Urinary bladder (tissue), 4 donors: ENCODE measurements around the gene APC. TPM values are rescaled to one million over a fixed set of nuclear protein-coding genes. Genes with fewer than 3 reads are reported as not detected.

Experiments
- DNase-seq: peaks from one replicate; pipeline ENCODE4 v3.0.0-alpha.2; 2015; ENCODE audit errors: extremely low spot score
- H3K27ac ChIP-seq: one replicate; pipeline ENCODE4 v1.5.1; 2013; ENCODE audit warnings: low read depth, mild to moderate bottlenecking, moderate library complexity
- H3K36me3 ChIP-seq: one replicate; pipeline ENCODE4 v1.6.1; 2013; ENCODE audit warnings: mild to moderate bottlenecking, moderate library complexity; ENCODE audit not compliant: insufficient read depth
- H3K4me1 ChIP-seq: one replicate; pipeline ENCODE4 v1.6.1; 2013; ENCODE audit warnings: mild to moderate bottlenecking, moderate library complexity; ENCODE audit not compliant: insufficient read depth
- H3K4me3 ChIP-seq: one replicate; pipeline ENCODE4 v1.5.1; 2013; ENCODE audit warnings: low read depth, low read length
- WGBS: extraction: QIAGEN DNeasy Blood & Tissue Kit; methylation state at CpG from one replicate; pipeline ENCODE4 v1.1.7; 2013; 5-methylcytosine and 5-hydroxymethylcytosine counted together
- polyA plus RNA-seq: library from polyadenylated mRNA; stranded (reverse); fragments of 200-250 nt; gene quantifications from one replicate; pipeline ENCODE4 v1.2.3, GENCODE V29; 2013
- total RNA-seq: library from RNA; depleted of rRNA; stranded (reverse); fragments of >200 nt; gene quantifications from one replicate; pipeline ENCODE4 v1.2.3, GENCODE V29; 2014
- donor health status: healthy with polysubstance abuse.
- donor health status: healthy.

APC gene
- total and polyA plus RNA-seq, 2 donors: 15.1 to 90.1 TPM

DNA sequence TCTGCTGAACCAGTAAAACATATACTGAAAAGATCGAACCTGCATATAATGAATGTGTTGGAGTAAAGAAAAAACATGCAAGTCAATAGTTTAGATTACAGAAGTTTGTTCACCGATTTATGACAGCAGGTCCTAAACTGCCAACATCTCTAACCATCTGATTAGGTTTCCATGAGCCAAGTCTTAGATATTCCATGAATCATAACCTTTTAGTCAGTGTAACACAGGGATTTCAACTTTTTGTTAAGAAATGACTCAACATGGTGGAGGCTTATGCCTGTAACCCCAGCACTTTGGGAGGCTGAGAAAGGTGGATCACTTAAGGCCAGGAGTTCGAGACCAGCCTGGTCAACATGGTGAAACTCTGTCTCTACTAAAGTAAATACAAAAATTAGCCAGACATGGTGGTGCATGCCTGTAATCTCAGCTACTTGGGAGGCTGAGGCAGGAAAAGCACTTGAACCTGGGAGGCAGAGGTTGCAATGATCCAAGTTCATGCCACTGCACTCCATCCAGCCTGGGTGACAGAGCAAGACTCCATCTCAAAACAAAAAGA is 38.7 kb downstream of the APC start:
- H3K36me3 ChIP-seq: peaks cover 2% of the 10 kb centered on the region
- WGBS: 83% methylated on average over 3 of the region's 3 CpGs
- H3K4me3 ChIP-seq: no peak overlapping the region
- no peak overlapping the region for H3K27ac ChIP-seq
- H3K4me1 ChIP-seq: no peaks in the 10 kb centered on the region
- no peak for DNase-seq

DNA sequence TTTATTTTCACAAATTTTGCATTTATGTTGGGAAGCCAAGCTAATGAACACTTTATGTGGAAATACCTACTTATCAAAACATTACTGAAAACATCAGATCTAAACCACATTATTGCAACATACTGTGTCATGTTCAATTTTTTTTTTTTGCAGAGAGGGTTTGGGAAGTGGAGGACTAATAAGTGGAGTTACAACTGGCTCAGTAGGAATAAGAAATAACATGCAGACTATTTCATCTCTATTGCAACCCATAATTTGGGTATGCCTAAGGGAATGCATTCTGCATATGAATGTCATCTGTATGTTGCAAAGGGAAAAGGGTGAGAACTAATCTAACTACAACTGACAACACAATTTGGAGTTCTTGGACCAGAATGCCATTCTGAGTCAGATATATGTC is 41.8 kb downstream of the APC start:
- DNase-seq: no peak
- no peaks in the 10 kb centered on the region for H3K4me1 ChIP-seq
- peaks cover under 1% of the 10 kb centered on the region for H3K36me3 ChIP-seq
- H3K4me3 ChIP-seq: no peak overlapping the region
- H3K27ac ChIP-seq: no peak overlapping the region

DNA sequence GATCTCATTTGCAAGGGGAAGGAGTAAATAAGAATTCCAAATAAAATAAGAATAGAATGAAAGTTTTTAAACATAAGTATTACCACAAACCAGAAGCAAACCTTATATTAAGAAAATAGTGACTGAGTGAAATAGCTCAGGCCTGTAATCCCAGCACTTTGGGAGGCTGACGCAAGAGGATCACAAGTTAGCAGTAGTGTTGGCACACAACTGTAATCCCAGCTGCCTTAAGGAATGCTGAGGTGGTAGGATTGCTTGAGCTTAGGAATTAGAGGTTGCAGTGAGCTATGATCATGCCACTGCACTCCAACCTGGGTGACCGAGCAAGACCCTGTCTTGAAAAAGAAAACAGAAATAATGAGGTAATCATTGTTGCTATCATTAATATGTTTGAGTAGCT is 47.0 kb downstream of the APC start:
- Histone ChIP-seq H3K36me3 (no peaks in the 10 kb centered on the region), H3K4me1 (no peaks in the 10 kb centered on the region), H3K4me3 (no peak overlapping the region), H3K27ac (no peak overlapping the region)
- 84% methylated on average over 2 of the region's 2 CpGs for WGBS
- DNase-seq: no peak

DNA sequence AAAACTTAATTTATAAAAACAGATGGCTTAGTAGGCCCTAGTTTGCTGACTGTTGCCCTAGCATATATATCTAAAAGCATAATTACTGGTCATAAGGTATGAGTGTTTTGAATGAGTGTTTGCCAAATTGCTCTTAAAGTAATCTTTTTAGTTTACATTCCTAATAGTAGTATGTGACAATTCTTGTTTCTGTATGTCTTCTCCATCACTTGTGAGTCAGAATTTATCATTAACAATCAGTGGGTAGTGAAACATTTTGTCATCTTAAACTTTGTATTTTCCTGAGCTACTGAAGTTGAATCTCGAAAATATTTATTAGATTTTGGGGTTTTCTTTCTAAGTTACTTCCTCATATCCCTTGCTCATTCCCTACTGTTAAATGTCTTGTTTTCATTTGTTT is 49.6 kb downstream of the APC start:
- Histone ChIP-seq H3K27ac (no peak overlapping the region), H3K4me1 (no peaks in the 10 kb centered on the region), H3K4me3 (no peak overlapping the region), H3K36me3 (peaks cover 2% of the 10 kb centered on the region)
- no peak for DNase-seq
- WGBS: 41% methylated on average over 1 of the region's 1 CpG

DNA sequence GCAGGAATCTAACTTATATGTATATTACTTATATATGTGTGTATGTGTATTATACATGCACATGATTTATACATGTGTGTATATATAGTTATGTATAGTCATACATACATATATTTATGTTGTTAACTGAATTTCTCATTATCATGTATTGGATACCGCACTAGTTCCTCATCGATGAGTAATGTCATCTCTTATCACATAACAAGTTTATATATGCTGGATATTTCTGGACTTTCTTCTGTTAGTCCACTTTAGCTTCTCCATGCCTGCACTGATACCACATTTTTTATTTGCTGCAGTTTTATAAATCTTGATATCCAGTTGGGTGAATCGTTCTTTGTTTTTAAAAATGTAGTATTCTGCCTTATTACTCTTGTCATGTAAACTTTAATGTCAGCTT is 50.2 kb downstream of the APC start:
- Histone ChIP-seq H3K36me3 (peaks cover 2% of the 10 kb centered on the region), H3K4me1 (no peaks in the 10 kb centered on the region), H3K4me3 (no peak overlapping the region), H3K27ac (no peak overlapping the region)
- no peak for DNase-seq
- WGBS: 54% methylated on average over 3 of the region's 3 CpGs

DNA sequence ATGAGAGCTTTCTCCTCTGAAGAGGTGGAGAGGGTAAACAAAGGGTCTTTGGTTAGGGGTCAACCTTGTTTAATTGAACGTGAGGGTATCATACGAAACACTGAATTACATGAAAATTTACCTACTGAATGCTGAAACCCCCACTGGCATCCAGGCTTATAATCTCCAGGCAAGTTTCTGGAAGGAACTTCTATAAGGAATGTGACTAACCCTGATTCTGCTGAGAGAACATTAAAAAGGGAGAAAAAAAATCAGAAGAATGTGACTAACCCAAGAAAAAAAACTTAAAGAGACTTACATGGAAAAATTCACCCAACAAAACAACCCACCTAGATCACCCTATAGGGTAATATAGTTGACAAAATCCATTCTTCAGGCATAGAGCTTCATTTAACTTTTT is 55.5 kb downstream of the APC start:
- WGBS: 87% methylated on average over 2 of the region's 2 CpGs
- Histone ChIP-seq H3K27ac (no peak overlapping the region), H3K4me3 (no peak overlapping the region), H3K36me3 (peaks cover 6% of the 10 kb centered on the region), H3K4me1 (no peaks in the 10 kb centered on the region)
- DNase-seq: no peak

DNA sequence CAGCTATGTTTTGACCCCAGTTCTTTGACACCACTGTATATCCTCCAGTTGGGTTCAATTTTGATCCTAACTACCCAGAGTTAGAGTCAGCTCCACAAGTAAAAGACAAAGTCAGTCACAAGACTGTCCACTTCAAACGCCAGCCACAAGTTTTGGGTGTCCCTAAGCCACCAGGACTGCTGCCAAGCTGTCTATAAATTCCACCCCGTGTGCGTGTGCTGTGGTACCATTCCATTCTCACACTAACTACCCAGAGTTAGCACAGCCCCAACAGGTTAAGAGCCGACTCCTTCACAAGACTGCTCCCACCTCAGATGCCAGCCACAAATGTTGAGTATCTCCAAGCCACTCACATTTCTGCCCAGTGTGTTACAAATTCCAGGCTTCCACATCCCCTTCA is 56.7 kb downstream of the APC start:
- peaks cover 6% of the 10 kb centered on the region for H3K36me3 ChIP-seq
- no peak overlapping the region for H3K4me3 ChIP-seq
- H3K4me1 ChIP-seq: no peaks in the 10 kb centered on the region
- no peak overlapping the region for H3K27ac ChIP-seq
- no peak for DNase-seq
- 84% methylated on average over 4 of the region's 4 CpGs for WGBS

DNA sequence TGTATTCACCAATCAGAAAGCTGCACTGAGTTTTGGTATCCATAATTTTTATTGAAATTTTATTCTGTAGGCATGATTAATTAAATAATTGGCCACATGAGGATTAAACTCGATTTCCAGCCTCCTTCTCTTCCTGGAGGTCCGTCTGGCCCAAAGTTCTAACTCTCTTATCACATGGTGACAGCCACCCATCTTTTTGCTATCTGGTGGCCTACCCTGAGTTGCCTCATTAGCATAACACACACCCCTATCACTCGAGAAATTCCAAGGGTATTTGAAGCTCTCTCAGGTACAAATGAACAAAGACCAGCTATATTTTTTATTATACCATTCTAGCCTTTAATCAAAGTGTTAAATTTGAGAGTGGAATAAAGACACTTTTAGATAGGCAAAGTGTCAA is 57.7 kb downstream of the APC start:
- 72% methylated on average over 3 of the region's 3 CpGs for WGBS
- Histone ChIP-seq H3K36me3 (peaks cover 6% of the 10 kb centered on the region), H3K4me1 (no peaks in the 10 kb centered on the region)

DNA sequence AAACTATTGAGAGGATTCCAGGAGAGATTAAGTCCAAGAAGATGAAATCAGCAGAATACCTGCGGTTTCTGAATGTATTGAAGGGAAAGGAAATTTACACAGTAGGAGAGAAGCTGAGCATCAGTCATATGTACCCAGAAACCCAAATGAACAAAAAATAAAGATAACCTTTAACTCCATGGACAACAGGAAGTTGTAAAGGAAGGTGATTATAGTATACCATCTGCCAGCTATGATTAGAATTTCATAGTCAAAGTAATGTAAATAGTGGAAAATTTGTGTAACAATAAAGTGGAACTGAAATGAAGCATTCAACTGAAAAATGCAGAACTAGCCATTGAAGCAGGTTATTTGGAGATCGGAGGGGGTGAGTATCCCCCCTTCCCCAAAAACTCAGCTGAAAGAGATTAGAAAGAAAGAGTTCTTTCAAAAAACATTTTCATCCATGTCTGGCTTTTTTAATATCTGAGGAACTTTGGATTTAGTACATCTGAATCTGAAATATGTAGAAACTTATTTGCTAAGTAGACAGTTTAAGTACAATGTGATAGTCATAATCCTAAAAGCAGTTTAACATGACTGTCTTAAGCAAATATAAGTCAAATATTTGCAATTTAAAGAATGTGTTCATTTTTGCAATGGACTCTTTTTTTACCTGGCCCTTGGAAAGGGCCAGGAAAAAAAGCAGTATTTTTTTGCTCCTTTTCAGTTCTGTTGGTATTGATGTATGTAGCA is 58.4 kb downstream of the APC start:
- Histone ChIP-seq H3K4me1 (no peaks in the 10 kb centered on the region), H3K27ac (no peak overlapping the region), H3K36me3 (peaks cover 6% of the 10 kb centered on the region), H3K4me3 (no peak overlapping the region)
- 64% methylated on average over 2 of the region's 2 CpGs for whole genome bisulfite sequencing
- DNase-seq: no peak

More for the DNA sequence above, 57.7 kb downstream of the APC start:
- no peak overlapping the region for H3K4me3 ChIP-seq
- DNase-seq: no peak
- H3K27ac ChIP-seq: no peak overlapping the region

DNA sequence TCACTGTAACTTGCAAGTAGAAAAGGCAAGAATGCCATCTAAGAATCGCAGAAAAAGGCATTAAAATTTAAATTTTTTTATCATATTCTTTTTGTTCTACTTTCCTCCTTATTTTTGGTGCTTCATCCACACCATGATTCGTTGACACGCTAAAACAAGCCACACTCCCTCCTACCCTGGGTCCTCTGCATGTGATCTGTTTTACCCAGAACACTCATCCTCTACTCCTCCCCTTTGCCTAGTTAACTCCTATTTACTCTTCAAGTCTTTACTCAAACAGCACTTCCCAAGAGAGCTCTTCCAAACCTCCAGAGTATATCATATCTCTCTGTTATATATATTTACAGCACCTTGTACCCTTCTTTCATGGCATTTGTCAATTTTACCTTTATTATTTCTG is 62.0 kb downstream of the APC start:
- peaks cover 2% of the 10 kb centered on the region for H3K36me3 ChIP-seq
- H3K27ac ChIP-seq: no peak overlapping the region
- no peaks in the 10 kb centered on the region for H3K4me1 ChIP-seq
- 89% methylated on average over 3 of the region's 3 CpGs for WGBS
- H3K4me3 ChIP-seq: no peak overlapping the region
- DNase-seq: no peak

DNA sequence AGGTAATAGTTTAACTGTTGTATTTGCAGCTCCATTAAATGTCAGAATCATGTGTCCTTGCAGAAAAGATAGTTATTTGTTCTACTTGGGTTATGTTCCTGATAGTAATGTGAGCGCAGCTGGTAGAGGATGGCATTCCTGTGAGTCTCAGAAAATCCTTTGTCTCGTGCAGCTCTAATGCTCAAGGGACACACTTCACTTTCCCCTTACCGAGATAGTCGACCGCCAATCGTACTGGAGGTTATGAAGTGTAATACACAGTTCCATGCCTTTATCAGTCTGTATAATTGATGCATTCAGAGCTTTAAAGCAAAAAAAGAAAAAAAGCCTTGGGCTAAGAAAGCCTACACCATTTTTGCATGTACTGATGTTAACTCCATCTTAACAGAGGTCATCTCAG is 63.2 kb downstream of the APC start:
- WGBS: 91% methylated on average over 6 of the region's 6 CpGs
- DNase-seq: no peak
- Histone ChIP-seq H3K36me3 (peaks cover 2% of the 10 kb centered on the region), H3K4me3 (no peak overlapping the region), H3K27ac (no peak overlapping the region), H3K4me1 (no peaks in the 10 kb centered on the region)

DNA sequence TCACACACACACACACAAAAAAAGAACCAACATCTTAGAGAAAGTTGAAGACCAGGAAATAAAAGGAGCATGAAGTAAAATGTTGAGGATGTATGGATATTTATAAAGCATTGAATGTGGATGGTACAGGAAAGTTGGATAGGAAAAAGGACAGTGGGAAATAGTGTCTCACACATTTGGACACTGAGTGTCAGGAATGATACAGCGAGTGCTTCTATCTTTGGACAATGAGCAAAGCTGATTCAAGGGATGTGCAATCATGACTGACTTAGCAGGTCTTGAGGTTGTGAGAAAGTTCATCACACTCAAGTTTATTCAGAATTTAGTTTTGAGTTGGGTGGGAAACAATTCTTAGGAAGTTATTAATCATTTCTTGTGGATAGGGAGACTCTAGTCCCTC is 73.3 kb downstream of the APC start:
- no peak overlapping the region for H3K4me3 ChIP-seq
- DNase-seq: no peak
- no peaks in the 10 kb centered on the region for H3K4me1 ChIP-seq
- WGBS: 99% methylated on average over 1 of the region's 1 CpG
- H3K27ac ChIP-seq: no peak overlapping the region
- H3K36me3 ChIP-seq: peaks cover 2% of the 10 kb centered on the region

DNA sequence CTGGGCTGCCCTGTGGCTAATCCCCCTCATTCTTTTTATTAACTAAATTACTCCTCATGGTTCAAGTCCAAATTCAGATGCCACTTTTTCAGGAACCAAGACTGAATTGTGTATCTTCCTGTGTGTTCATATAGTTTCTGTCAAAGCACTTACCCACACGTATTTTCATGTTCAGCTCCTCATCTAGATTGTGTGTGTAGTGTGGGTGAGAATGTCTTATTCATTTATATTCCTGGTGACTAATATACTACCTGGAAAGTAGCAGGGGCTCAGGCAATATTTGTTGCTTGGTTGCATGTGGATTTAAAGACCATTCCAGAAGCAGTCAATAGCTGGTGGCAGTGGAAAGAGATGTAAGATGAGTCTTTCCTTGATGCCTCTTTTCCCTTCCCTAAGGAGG is 74.9 kb downstream of the APC start:
- Histone ChIP-seq H3K4me1 (no peaks in the 10 kb centered on the region), H3K4me3 (no peak overlapping the region), H3K36me3 (peaks cover 3% of the 10 kb centered on the region), H3K27ac (no peak overlapping the region)
- 84% methylated on average over 1 of the region's 1 CpG for WGBS
- DNase-seq: no peak

DNA sequence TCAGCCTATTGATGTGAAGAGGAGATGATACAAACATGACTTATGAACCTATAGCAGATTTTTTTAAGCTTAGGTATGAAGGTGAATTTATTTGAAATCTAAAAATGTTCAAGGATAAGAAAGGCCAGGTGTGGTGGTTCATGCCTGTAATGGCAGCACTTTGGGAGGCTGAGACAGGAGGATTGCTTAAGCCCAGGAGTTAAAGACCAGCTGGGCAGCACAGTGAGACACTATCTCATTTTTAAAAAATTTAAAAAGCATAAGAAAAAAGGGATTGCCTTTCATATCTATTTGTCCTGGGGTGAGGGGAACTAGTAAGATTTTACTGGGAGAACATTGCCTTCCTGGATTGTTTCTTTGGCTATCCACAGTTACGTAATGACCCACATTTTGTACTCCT is 82.6 kb downstream of the APC start:
- Histone ChIP-seq H3K4me1 (no peaks in the 10 kb centered on the region), H3K27ac (no peak overlapping the region), H3K36me3 (peaks cover 9% of the 10 kb centered on the region), H3K4me3 (no peak overlapping the region)
- 100% methylated on average over 1 of the region's 1 CpG for WGBS
- no peak for DNase-seq
